Measurements from ENCODE around the gene ST8SIA5.
"Not testable (repeated sequence)": the region's sequence is repeated elsewhere in the genome, so short reads cannot be mapped to it uniquely, and the experiment has no call there.

Gene ST8SIA5, protein sequence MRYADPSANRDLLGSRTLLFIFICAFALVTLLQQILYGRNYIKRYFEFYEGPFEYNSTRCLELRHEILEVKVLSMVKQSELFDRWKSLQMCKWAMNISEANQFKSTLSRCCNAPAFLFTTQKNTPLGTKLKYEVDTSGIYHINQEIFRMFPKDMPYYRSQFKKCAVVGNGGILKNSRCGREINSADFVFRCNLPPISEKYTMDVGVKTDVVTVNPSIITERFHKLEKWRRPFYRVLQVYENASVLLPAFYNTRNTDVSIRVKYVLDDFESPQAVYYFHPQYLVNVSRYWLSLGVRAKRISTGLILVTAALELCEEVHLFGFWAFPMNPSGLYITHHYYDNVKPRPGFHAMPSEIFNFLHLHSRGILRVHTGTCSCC

DNA sequence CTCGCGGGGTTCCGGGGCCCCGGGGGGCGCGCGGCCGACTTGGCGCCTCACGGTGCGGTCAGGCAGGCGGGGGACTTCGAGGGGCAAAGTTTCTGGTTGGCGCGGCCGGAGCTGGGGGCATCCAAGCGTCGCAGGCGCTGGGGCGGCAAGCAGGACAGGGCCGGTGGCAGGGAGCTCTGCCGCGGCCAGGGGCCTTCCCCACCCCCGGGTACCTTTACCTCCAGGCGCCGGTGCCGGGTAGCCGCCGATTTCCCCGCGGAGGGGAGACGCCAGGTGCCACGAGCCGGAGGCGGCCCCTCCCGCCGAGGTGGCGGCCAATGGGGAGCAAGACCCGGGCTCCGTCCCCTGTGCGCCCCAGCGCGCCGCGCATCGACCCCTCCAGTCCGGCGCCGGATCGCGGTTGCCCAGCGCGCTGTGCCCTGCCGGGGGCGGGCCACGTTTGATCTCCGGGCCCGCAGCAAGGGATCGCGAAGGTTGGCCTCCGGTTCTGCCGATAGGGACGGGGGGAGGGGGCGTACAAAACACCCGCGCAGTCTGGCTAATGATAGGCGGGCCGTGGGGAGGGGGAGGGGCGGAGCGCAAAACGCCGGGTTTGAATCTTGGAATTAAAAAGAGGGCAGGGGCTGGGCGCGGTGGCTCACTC, at the start of gene ST8SIA5:
Gene ST8SIA5 (minus strand): TSS at position 495 of the 643 bp plus-strand sequence. CDS start 545 bp downstream, outside the sequence.
- no peak for DNase-seq

DNA sequence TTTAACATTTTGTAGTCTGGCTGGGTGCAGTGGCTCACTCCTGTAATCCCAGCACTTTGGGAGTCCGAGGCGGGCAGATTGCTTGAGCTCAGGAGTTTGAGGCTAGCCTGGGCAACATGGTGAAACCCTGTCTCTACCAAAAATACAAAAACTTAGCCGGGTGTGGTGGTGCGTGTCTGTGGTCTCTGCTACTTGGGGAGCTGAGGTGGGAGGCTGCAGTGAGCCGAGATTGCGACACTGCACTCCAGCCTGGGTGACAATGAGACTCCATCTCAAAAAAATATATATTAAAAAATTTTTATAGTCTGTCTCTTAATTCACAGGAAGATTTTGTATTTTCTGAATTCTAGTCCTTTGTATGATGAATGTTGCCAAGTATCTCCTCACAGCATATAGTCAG, 39.1 kb upstream of the ST8SIA5 start:
- not testable (repeated sequence) for DNase-seq

DNA sequence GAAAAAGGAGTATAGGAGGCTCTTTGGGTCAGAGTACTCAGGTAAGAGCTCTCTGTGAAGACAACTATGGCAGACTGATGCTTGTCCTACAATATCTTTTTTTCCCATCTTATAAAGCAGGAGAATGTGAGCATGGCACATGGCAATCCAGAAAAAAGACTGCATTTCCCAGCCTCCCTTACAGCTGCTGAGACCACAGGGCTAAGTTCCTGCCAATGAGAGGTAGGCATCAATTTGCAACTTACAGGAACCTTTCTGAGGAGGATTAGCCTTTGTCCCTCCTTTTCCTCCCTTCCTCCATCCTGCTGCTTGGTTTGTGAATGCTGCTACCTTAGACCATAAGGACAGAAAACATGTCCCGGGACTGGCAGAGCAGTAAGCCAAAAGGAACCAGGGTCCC, 37.8 kb upstream of the ST8SIA5 start:
- DNase-seq, result no peak

DNA sequence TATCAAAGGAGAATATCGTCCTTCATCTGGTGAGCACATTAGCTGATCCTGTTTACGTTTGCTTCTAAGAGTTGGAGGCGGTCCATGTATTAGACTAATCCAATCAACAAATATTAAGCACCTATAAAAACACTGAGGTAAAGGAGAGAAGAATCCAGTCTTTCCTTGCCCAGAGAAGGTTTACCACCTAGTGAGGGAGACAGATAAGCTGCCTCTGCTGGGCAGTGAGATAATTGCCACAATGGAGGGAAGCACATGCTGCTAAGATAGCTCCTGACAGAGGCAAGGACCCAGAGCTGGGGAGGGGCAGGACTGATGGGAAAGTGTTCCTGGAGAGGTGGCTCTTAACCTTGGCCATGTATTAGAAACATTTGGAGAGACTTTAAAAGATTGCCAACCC, 36.7 kb upstream of the ST8SIA5 start:
- no peak for DNase-seq

DNA sequence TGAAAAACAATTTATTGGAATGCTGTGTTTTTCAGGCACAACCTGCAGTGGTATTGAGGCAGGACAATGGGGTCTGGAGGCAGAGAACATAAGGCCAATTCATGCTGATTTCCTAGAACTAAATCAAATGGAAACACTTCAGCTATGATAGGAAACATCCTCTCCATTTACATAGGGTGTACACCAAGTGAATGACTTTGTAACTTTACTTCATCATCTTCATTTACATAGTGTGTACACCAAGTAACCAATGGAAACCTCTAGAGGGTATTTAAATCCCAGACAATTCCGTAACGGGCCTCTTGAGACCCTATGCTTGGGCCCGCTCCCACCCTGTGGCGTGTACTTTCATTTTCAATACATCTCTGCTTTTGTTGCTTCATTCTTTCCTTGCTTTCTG, 32.2 kb upstream of the ST8SIA5 start:
- no peak for DNase-seq

DNA sequence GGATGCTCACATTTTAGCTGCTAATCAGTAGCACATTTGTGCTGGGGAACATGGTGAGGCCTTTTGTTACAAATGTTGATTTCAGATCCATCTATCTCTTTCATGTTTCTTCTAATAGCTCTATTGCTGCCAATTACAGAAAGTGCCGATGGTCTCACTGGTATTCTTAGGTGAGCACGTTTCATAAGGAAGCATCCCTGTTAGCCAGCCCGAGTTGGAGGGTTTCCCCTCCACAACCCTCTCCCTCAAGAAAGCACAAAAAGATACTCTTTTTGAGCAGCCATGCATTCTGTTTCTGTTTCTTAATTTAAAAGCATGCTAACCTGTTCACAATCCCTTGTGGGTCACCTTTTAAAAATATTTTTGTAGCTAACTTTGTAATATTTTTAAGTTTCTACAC, 30.8 kb upstream of the ST8SIA5 start:
- no peak for DNase-seq

DNA sequence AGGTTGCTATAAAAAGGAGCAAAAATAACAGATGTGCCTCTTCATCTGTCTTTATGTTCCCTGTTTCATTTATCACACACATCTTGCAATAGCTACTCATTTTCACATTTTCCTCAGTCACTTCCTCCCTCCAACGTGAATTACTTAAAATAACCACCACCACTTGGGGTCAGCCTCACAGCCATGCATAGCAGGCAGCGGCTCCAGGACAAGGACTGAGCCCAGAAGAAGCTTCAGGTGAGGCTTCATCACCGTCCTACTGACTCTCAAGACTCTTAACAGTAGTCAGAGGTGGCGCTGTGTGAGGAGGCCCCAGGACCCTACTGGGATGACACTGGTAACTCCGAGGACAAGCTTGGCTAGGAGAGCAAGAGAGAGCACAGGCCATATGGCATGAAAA, 15.5 kb upstream of the ST8SIA5 start:
- no peak for DNase-seq

DNA sequence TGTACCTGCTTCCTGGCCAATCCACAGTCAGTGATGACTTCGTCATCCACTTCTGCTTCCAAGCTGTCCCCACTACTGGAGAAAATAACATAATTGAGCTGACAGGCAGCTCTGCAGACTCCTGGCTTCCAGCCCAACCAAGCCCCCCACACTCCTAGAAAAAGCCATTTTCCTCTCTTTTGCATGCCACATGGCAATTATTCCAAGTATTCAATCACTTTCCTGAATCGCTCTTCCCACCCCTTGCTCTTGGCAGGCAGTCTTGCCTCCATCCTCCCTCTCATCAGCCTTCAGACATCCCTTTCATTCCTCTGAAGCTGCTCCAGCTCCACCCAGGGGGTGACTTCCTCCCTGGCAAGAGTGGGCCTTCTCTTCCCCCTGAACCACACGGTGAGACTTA, 14.3 kb upstream of the ST8SIA5 start:
- no peak for DNase-seq

DNA sequence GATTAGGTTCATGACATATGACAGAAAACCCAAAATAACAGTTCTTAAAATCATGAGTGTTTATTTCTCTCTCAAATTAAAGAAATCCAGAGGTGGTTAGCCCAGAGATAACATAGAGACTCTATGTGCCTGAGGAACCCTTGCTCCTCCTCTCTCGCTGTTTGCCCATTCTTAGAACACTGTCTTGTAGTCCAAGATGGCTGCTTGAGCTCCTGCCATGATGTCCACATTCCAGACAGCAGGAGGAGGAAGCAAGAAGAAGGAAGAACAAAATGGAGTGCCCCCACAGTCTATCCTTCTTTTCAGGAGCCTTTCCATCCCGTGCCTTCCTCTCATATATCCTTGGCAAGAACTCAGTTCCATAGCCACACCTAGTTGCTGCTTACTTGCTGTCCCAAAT, 13.9 kb upstream of the ST8SIA5 start:
- DNase-seq, result no peak

DNA sequence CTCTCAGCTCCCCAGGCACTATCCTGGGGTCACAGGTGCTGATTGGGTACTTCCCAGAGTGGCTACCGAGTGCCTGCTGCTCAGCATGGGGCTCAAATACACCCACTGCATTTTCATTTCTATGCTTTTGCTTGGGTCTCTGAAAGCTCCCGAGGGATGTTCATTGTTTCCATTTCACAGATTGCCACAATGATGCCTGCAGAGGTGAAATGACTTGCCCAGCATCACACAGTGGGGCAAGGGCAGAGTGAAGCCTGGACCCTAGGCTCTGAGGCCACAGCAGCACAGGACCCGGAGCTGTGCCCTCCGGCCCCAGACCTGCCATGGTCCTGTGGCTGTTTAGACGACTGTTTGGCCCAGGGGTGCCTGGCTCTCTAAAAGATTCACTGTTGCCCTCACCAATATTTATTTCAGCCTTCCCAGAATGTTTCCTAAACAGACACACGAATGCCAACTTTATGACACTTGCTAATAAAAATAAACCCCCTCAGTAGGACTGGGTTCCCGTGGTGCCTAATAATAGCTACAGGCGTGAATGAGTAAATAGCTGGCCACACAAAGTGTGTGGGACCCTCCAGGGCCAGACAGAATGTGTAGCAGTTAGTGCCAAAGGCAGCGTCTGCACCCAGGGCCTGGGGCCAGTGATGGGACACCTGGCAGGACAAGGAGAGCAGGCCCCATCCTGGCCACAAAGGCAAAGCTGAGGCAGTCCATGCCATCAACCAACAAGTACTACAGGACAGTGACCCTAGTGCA, 11.5 kb upstream of the ST8SIA5 start:
- DNase-seq, result no peak

DNA sequence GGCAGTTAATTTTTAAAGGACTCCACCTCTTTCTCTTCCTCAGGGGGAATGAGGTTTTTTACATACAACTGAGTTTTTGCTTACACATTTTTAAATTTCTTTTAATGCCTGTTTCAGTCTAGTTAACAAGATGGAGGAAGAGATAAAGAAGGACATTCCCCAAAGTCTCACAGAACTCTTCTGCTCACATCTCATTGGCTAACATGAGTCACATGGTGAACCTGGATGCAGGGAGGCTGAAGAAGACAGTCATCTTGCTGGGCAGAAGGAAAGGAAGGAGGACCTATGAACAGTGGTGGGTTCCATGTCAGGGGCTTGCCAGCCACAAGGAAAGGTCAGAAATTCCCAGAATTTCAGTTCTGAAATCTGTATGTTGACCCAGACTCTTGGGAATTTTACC, 10.4 kb upstream of the ST8SIA5 start:
- DNase-seq, result no peak

DNA sequence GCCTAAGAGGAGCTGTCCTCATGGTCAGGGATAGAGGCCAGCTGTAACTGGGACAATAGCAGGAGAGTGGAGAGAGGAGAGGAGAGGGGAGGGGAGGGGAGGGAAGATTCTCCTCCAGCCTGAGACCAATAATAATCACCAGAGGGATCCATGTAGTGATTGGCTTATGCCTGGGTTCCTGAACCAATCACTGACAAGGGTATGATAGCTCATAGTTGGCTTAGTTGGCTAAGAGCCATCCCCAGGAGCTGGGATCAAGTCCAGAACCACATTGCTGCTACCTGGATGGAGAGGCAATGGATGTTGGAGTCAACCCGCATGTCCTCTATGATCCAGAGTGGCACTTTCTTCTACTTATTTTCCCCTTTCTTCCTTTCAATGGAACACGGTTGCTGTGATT, 7.7 kb upstream of the ST8SIA5 start:
- DNase-seq, result no peak

DNA sequence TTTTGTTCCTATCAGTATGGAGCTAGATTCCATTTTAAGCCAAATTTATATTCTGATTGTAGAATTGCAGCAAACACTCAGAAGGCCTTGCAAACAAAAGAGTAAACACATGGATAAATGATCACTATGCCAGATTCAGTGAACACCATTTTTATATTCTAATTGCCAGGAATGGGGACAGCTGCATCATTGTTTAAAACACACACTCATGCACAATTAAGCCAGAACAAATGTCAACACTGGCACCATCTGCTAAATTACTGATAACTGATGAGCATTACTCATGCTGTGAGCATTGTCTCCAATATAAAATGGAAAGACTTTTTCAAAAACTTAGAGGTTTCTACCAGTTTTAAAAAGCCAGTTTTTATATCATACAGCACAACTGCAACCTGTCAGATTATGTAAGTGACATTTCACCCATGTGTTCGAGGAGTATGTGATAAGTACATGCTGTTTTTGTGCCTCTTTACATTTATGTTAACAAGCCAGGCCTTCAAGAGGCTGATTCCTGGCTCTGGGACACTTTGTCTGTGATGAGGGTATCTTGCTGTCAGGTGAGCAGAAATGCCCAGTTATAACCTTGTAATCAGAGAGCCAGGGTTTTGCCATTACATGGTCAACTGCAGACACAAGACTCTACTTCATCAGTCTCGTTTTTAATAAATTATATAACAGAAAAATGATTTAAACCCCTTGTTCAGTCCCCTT, 4.4 kb upstream of the ST8SIA5 start:
- DNase-seq, result no peak

DNA sequence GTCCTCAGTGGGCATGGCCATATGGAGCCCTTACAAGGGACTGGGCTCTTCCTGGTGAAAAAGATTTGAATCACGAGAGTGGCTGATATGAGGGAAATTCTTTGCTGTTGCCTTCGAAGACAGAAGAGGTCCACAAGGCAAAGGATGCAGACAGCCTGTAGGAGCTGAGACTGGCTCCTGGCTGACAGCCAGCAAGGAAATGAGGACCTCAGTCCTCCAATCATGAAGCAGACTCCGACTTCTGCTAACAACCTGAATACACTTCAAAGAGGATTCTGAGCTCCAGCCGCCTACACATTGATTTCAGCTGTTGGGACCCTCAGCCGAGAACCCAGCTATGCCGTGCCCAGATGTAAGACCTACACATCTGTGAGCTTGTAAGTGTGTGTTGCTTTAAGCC, 3.0 kb upstream of the ST8SIA5 start:
- DNase-seq, result no peak

DNA sequence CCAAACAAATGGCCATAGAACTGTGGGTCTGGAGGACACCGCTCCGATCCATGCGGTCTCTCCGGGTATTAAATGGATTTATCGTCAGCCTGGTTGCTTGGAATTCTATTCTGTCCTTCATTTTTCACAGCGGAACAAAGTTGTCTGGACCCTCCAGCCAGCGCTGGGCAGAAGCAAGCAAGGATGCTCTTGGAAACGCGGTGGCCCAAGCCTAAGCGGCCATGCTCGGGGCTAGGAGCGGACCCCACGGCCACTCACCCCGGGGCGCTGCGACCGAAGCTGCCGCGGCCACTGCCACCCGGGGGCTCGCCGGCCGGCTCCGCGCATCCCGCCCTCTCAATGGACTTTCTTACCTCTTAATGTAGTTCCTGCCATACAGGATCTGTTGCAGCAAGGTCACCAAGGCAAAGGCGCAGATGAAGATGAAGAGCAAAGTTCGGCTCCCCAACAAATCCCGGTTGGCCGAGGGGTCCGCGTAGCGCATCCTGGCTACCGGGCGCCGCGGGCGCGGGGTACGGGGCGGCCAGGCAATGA, 761 bp downstream of the ST8SIA5 start:
- no peak for DNase-seq

DNA sequence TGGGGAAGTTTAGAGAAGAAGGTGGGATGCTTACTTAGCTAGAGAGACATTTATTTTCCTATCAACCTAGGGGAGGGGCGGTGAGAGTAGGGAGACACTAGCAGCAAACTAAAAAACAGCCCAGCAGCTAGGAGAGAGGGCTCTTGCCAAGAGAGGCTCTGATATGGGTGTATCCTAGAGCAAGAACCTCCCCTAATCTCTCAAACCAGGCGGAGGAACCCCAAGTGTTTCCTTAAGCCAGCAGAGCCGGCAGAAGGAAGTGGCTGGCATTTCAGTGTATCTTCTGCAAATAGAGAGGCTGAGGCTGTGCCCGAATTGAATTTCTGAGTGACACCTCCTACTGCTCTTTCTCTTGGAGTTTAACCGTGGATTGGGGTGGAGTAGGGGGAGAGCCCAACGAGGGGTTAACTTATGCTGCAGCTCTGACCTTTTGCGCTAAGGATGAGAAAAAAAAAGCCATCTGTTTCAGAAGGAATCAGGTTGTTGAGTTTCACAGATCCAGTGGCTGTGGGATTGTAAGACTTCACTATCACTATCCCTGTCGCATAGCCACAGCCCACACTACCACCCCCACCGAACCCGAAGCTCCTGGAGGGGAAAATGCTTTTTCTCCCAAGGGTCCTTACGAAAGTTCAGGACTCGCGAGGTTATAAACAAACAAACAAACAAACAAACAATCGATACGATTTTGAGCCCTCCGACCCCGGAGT, 1.4 kb downstream of the ST8SIA5 start:
- no peak for DNase-seq

DNA sequence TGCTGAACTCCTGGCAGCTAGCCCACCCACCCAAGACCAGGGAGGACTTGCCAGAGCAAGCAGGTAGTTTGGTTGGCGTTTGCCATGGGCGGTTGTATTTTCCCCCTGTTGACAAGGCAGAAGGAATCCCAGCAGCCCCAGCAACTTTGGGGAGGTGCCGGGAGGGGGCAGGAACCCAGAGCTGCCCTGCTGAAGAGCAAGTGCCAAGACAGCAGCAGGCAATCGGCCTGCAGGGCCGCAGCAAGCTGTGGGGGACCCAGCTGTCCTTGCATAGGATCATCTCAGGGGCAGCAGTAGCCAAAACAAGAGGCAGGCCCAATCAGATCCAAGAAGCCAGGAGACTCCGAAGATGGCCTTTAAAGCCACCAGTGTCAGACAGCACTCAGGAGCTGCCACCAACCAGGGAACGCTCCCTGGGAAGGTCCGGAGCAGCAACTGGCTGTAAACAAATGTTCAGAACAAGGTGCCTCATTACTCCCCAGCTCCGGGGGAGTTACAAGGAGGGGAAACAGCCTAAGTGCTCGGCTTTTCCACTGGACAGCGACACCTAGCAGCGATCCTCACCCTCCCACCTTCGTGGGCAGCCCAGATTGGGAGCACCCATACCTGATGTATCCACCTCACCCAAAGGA, 2.1 kb downstream of the ST8SIA5 start:
- no peak for DNase-seq

DNA sequence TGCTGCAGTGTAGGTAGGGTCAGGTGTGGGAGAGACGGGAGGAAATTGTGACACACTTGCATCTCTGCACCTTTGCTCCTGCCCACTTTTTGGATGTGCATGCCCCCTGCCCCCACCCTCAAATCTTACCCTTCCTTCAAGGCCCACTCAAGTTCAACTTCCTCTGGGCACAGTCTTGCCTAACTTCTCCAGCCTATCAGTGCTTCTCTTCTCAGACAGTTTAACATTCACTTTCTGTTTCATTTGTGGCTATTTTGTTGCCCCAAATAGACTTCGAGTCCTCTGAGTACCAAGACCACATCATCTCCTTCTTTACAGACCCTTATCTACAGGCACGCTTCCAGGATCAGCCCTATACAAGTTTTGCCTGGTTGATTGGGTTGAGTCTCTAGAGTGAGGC, 2.7 kb downstream of the ST8SIA5 start:
- DNase-seq, result no peak

DNA sequence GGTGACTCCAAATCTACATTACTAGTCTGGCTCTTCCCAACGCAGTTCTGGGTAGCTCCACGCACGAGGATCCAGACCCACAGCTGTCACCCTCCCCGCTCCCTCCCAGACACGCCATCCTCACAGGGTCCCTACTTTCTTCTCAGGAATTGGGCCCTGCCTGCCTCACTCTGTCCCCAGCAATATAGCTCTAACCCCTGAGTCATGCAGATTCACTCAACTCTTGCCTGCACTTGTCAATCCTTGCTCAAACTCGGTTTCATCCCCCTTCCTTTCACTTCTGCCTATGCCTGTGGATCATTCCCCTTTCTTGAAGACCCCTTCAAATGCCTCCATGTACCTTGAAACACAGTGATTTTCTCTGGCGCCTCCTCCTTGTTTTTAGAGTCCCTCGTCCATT, 5.0 kb downstream of the ST8SIA5 start:
- no peak for DNase-seq

DNA sequence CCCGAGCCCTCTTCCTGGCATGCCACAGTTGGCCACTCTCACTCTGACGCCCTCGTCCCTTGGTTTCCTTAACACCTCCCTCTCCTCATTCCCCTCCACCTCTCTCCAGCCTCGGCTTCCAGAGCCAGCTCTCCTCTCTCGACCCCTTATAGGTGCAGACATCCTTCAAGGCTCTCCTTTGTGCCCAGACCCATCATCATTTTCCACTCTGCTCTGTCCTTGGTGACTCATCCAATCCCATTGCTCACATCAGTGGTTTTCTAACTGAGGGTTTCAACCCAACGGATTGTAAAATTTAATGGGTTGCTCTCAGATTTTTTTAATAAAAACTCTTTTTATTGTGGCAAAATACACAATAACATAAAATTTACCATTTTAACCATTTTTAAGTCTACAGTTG, 6.2 kb downstream of the ST8SIA5 start:
- DNase-seq, result no peak

DNA sequence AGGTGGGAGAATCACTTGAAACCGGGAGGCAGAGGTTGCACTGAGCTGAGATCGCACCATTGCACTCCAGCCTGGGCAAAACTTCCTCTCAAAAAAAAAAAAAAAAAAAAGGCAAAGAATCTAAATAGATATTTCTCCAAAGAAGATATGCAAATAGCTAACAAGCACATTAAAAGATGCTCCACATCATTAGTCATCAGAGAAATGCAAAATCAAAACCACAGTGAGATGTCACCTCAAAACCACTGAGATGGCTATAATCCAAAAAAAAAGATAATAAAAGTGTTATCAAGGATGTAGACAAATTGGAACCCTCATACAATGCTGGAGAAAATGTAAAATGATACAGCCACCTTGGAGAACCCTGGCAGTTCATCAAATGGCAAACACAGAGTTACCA, 8.4 kb downstream of the ST8SIA5 start:
- DNase-seq, result no peak

DNA sequence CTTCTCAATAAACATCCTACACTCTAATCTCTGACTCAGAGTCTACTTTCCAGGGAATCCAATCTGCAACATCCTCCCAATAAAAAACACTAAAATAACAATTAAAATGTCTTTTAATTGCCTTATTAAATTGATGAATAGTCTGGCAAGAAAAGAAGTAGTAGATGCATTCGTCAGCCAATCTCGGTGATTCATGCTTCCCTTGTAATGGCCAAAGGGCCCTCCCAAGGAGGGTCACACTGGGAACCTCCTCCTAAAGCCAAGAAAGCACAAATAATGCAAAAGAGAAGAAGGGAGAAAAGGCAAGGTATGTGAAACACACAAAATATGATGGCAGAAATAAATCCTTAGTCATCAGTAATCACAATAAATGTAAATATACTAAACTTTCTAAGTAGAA, 16.8 kb downstream of the ST8SIA5 start:
- DNase-seq, result no peak

Measured in CD4-positive, alpha-beta T cell treated with Interleukin-12 subunit alpha and Interleukin-12 subunit beta, for 1 hour (primary cell).